Calu3 (cell line): ENCODE results near the gene KATNB1. TPM values are rescaled to one million over a fixed set of nuclear protein-coding genes. Genes with fewer than 3 reads are reported as not detected.

Source experiments
- BruUV-seq: library from RNA; stranded (reverse); fragments of 400-500 nt; replicated peaks from 2 replicates; lab custom pipeline; 2021; lab: Mats Ljungman, UMichigan
- CTCF ChIA-PET: fragments of 300-600 bp; sonication (Branson Sonifier 250); formaldehyde crosslinking; loops from one replicate; lab custom pipeline; 2022; ENCODE audit warnings: antibody characterized with exemption; lab: Charles Lee
- DNase-seq: peaks from one replicate; pipeline ENCODE4 v3.0.0; 2022
- H3K27ac Mint-ChIP-seq: one replicate; pipeline ENCODE4 v1.8.0; 2022; ENCODE audit warnings: mixed read lengths; ENCODE audit not compliant: unreplicated experiment
- H3K27me3 Mint-ChIP-seq: one replicate; pipeline ENCODE4 v1.8.0; 2022; ENCODE audit warnings: mixed read lengths; ENCODE audit not compliant: unreplicated experiment
- H3K36me3 Mint-ChIP-seq: one replicate; pipeline ENCODE4 v1.8.0; 2022; ENCODE audit warnings: mild to moderate bottlenecking, moderate library complexity, mixed read lengths; ENCODE audit not compliant: insufficient read depth, unreplicated experiment
- H3K4me1 Mint-ChIP-seq: one replicate; pipeline ENCODE4 v1.8.0; 2022; ENCODE audit warnings: mild to moderate bottlenecking, low read depth, mixed read lengths; ENCODE audit not compliant: unreplicated experiment
- H3K4me3 Mint-ChIP-seq: one replicate; pipeline ENCODE4 v1.8.0; 2022; ENCODE audit warnings: mild to moderate bottlenecking, low read depth, moderate library complexity, mixed read lengths; ENCODE audit not compliant: unreplicated experiment
- H3K9me3 Mint-ChIP-seq: one replicate; pipeline ENCODE4 v1.8.0; 2022; ENCODE audit warnings: low read depth, mixed read lengths; ENCODE audit not compliant: unreplicated experiment
- CTCF ChIP-seq: fragments of 200-600 bp; IDR thresholded peaks from one replicate; pipeline ENCODE4 v1.8.0; 2022; ENCODE audit warnings: antibody characterized with exemption; ENCODE audit not compliant: unreplicated experiment
- intact Hi-C: fragments of 100-400 bp; cut with micrococcal nuclease; formaldehyde crosslinking; loops from one replicate; pipeline ENCODE4 v1.10.0; 2022; ENCODE audit not compliant: unreplicated experiment
- total RNA-seq: library from RNA; stranded (reverse); gene quantifications from 2 replicates; pipeline ENCODE4 v1.2.3, GENCODE V29; 2022

Gene KATNB1
- total RNA-seq, 1 experiment from 2014 or later, result 28.6 TPM

- no peak for DNase-seq
- peaks cover 9% of the 10 kb centered on the region for H3K4me1 Mint-ChIP-seq
- H3K27ac Mint-ChIP-seq, result no peak overlapping the region
- H3K9me3 Mint-ChIP-seq, result no peaks in the 10 kb centered on the region
- no peak overlapping the region for H3K4me3 Mint-ChIP-seq
- no TSS peak for BruUV-seq
- no peaks in the 10 kb centered on the region for H3K36me3 Mint-ChIP-seq
- TF ChIP-seq CTCF, result no peak
- CTCF ChIA-PET, result no interaction called here
- H3K27me3 Mint-ChIP-seq, result peaks cover 26% of the 10 kb centered on the region
- intact Hi-C loops, result no loop called here
Observed at GRCh38 chr16:57699899-57700298, 35.7 kb upstream of the KATNB1 start.

- no peak for DNase-seq
- CTCF ChIA-PET, result interaction anchor here (0.7 kb wide), 1 partner anchor 191 kb away, joined by 3 read pairs; no protein-coding TSS in a partner anchor
- no peak for TF ChIP-seq CTCF
- no peak overlapping the region for H3K27ac Mint-ChIP-seq
- peaks cover 9% of the 10 kb centered on the region for H3K4me1 Mint-ChIP-seq
- H3K27me3 Mint-ChIP-seq, result peaks cover 36% of the 10 kb centered on the region
- H3K36me3 Mint-ChIP-seq, result no peaks in the 10 kb centered on the region
- H3K4me3 Mint-ChIP-seq, result no peak overlapping the region
- intact Hi-C loops, result no loop called here
- no peaks in the 10 kb centered on the region for H3K9me3 Mint-ChIP-seq
- no TSS peak for BruUV-seq
Observed at GRCh38 chr16:57700781-57701551, 34.6 kb upstream of the KATNB1 start.

- Mint-ChIP-seq H3K4me3 (no peak overlapping the region), H3K9me3 (no peaks in the 10 kb centered on the region), H3K27me3 (peaks cover 45% of the 10 kb centered on the region), H3K27ac (no peak overlapping the region), H3K36me3 (no peaks in the 10 kb centered on the region), H3K4me1 (peaks cover 9% of the 10 kb centered on the region)
- CTCF ChIA-PET, result no interaction called here
- intact Hi-C loops, result no loop called here
- no peak for DNase-seq
- no peak for TF ChIP-seq CTCF
- BruUV-seq, result no TSS peak
Observed at GRCh38 chr16:57701759-57702371, 33.7 kb upstream of the KATNB1 start.

GRCh38 chr16:57703416-57704010 is 32.1 kb upstream of the KATNB1 start:
- Mint-ChIP-seq H3K9me3 (no peaks in the 10 kb centered on the region), H3K36me3 (no peaks in the 10 kb centered on the region), H3K27ac (no peak overlapping the region), H3K27me3 (peaks cover 49% of the 10 kb centered on the region), H3K4me3 (no peak overlapping the region), H3K4me1 (peaks cover 9% of the 10 kb centered on the region)
- no peak for DNase-seq
- CTCF ChIA-PET, result interaction anchor here (0.8 kb wide), 1 partner anchor 121 kb away, joined by 5 read pairs; no protein-coding TSS in a partner anchor
- intact Hi-C loops, result no loop called here
- no peak for TF ChIP-seq CTCF
- no TSS peak for BruUV-seq
